Colonic mucosa (tissue), 4 donors: ENCODE data around the gene CAPG. TPM values are rescaled to one million over a fixed set of nuclear protein-coding genes. Genes with fewer than 3 reads are reported as not detected.
"Not testable (repeated sequence)": the region's sequence is repeated elsewhere in the genome, so short reads cannot be mapped to it uniquely, and the experiment has no call there.

Experiments used
- DNase-seq: peaks from one replicate; pipeline ENCODE4 v3.0.0-alpha.2; 2020
- H3K27ac ChIP-seq: fragments of 200-600 bp; one replicate; pipeline ENCODE4 v1.8.0; 2021
- H3K27me3 ChIP-seq: fragments of 200-600 bp; one replicate; pipeline ENCODE4 v1.8.0; 2021
- H3K36me3 ChIP-seq: fragments of 200-600 bp; one replicate; pipeline ENCODE4 v1.8.0; 2021
- H3K4me1 ChIP-seq: fragments of 200-600 bp; one replicate; pipeline ENCODE4 v1.8.0; 2021; ENCODE audit warnings: mild to moderate bottlenecking
- H3K4me3 ChIP-seq: fragments of 200-600 bp; one replicate; pipeline ENCODE4 v1.8.0; 2021
- H3K9ac ChIP-seq, 2 donors: one replicate each; pipeline ENCODE4 v1.7.0; 2013; ENCODE audit warnings: control low read depth in 2 of 2, low read depth in 2 of 2, low read length in 2 of 2
- H3K9me3 ChIP-seq: fragments of 200-600 bp; one replicate; pipeline ENCODE4 v1.8.0; 2021
- CTCF ChIP-seq: fragments of 200-600 bp; IDR thresholded peaks from one replicate; pipeline ENCODE4 v1.8.0; 2022; ENCODE audit warnings: antibody characterized with exemption, mild to moderate bottlenecking
- intact Hi-C: fragments of 100-400 bp; cut with DNase I; formaldehyde crosslinking; loops from one replicate; pipeline ENCODE4 v1.14.1; 2022
- total RNA-seq, 2 donors: library from RNA; stranded (reverse); fragmentation: NEBNext Ultra II Directional in 1 of 2; extraction: Animal tissue kit (Norgen Biotek cat#: 25700) in 1 of 2; gene quantifications; one replicate each; pipeline ENCODE4 v1.2.1, GENCODE V29; 2021
- donor health status: healthy.
- donor health status: DM: no; HTN: no; CAD: no.
- donor health status: DM: no; HTN: no; CAD: no.

The CAPG gene
- total RNA-seq, 2 donors from 2014 or later: 102 to 105 TPM

DNA sequence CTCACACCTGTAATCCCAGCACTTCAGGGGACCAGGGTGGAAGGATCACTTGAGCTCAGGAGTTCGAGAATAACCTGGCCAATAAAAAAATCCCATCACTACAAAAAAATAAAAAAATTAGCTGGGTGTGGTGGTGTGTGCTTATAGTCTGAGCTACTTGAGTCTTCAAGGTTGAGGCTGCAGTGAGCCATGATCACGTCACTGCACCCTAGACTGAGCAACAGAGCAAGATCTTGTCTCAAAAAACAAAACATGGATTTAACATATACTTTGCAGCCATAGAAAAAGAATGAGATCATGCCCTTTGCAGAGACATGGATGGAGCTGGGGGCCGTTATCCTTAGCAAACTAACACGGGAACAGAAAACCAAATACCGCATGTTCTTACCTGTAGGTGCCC is 30.6 kb upstream of the CAPG start:
- Histone ChIP-seq H3K27me3 (no peaks in the 10 kb centered on the region), H3K36me3 (no peaks in the 10 kb centered on the region), H3K27ac (no peak overlapping the region), H3K9me3 (no peaks in the 10 kb centered on the region), H3K4me3 (no peak overlapping the region), H3K4me1 (peaks cover 10% of the 10 kb centered on the region), H3K9ac (no peak overlapping the region)
- intact Hi-C loops: no loop called here
- no peak for TF ChIP-seq CTCF
- DNase-seq: no peak

DNA sequence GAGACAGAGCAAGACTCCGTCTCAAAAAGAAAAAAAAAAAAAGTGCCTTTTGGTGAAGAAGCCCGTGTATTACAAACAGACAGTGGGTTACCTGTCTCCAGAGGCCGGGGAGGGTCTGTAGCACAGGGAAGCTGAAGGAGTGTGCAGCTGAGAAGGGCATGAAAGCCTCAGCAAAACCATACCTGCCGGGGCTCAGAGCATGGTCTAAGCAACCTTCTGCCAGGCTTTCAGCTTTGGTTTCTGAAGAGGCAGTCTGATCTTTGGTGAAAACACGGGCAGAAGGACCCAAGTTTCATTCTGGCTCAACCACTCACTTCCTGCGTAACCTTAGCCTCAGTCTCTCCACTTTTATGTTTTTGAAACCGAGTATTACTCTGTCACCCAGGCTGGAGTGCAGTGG is 29.8 kb upstream of the CAPG start:
- DNase-seq: no peak

DNA sequence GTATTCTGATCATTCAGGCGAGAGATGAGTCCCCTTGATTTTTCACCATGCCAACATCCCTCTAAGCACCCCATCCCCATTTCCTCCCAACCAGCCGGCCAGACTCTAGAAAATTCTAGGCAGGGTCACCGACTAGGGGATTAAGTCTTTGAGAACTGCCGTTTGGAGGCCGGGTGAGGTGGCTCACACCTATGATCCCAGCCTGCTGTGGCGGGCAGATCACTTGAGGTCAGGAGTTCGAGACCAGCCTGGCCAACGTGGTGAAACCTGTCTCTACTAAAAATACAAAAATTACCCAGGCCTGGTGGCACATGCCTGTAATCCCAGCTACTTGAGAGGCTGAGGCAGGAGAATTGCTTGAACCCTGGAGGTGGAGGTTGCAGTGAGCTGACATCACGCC is 29.4 kb upstream of the CAPG start:
- DNase-seq, H3K36me3 ChIP-seq, H3K4me1 ChIP-seq, H3K9ac ChIP-seq, H3K4me3 ChIP-seq, H3K27ac ChIP-seq, H3K9me3 ChIP-seq, H3K27me3 ChIP-seq, intact Hi-C loops: not testable (repeated sequence)

More for the DNA sequence above, 29.8 kb upstream of the CAPG start:
- no peaks in the 10 kb centered on the region for H3K27me3 ChIP-seq
- no peak for TF ChIP-seq CTCF
- peaks cover 10% of the 10 kb centered on the region for H3K4me1 ChIP-seq
- no peak overlapping the region for H3K27ac ChIP-seq
- no peak overlapping the region for H3K4me3 ChIP-seq
- H3K9me3 ChIP-seq: no peaks in the 10 kb centered on the region
- intact Hi-C loops: no loop called here
- H3K9ac ChIP-seq: no peak overlapping the region
- no peaks in the 10 kb centered on the region for H3K36me3 ChIP-seq

DNA sequence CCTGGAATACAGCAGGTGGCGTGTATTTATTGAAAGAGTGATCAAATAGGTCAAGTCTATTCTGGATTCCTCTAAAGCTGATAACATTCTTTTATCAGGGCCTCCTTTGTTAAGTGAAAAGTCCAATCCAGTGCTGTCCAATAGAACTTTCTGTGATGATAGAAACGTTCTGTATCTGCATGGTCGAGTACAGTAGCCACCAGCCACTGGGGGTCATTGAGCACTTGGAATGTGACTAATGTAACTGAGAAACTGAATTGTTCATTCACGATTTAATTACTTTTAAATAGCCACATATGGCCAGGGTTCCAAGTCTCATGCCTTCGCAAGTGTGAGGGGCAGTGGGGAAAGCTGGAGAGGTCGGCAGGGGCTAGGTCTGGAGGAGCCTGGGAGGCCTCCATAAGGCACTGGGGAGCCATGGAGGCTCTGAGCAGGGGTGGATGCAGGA is 28.9 kb upstream of the CAPG start:
- H3K27me3 ChIP-seq: no peaks in the 10 kb centered on the region
- H3K27ac ChIP-seq: peak overlapping the region; percentile 79
- intact Hi-C loops: no loop called here
- H3K4me3 ChIP-seq: no peak overlapping the region
- H3K4me1 ChIP-seq: peaks cover 10% of the 10 kb centered on the region
- no peaks in the 10 kb centered on the region for H3K9me3 ChIP-seq
- no peaks in the 10 kb centered on the region for H3K36me3 ChIP-seq
- DNase-seq: no peak
- H3K9ac ChIP-seq: peak overlapping the region; percentile 63 to 66
- TF ChIP-seq CTCF: no peak

DNA sequence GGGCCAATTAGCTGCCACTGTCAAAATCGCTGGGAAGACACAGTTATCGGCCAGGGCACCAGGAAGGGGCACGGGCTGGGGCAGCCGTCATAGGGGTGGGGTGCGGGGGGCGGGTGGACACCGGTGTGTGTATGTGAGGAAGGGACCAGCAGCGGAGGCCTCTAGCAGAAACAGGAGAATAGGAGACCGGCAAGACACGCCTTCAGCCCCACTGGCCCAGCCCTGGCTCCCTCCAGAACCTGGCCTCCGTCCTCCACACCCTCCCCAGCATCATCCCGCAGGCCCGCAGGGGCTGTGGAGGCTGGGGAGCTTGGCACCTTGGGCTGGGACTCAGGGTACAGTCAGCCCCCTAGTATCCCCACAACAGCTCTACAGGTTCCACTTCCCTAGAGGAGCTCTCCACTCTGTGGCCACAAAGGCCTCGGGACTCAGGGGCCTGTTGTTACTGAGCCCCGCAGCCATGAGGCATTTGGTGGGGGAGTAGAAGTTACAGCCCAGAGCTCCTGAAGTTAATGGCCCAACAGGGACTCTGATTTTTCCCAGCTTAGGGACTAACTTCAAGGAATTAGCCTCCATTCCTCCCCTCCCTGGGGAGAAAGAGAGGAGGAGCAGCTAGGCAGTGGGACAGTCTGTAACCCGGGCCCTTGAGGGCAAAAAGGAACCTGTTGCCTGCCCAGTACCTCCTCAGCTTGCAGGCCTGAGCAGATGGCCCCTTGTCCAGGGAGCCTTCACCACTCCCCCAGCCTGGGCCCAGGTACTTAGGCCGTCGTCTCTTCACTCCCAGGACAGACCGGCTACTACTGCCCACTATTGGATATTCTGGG is 28.2 kb upstream of the CAPG start:
- Histone ChIP-seq H3K9me3 (no peaks in the 10 kb centered on the region), H3K36me3 (no peaks in the 10 kb centered on the region), H3K4me1 (peaks cover 13% of the 10 kb centered on the region), H3K27ac (peak overlapping the region; percentile 79), H3K9ac (peak overlapping the region; percentile 63 to 66), H3K4me3 (peak overlapping the region; percentile 37), H3K27me3 (no peaks in the 10 kb centered on the region)
- intact Hi-C loops: no loop called here
- DNase-seq: no peak
- TF ChIP-seq CTCF: no peak
